ENCODE data around the gene ARHGAP20.

DNA sequence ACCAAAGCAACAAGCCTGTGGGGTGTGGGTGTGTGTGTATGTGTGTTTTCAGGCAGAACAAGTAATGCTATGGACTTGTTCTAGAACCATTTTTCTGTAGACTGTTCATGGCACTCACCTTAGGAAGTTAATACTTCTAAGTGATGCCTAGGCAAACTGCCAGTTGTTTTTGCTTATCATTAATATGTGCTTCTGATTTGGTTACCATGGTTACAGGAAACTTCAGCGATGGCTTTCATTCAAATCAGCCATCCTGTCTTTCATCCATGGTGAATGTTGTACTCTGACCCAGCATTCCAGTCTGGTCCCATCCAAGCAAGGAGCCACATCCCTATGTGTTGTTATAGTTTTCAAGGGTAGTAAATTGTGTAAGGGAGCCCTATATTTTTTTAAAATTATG is 49.8 kb upstream of the ARHGAP20 start:
- TF ChIP-seq, protein P1, sequence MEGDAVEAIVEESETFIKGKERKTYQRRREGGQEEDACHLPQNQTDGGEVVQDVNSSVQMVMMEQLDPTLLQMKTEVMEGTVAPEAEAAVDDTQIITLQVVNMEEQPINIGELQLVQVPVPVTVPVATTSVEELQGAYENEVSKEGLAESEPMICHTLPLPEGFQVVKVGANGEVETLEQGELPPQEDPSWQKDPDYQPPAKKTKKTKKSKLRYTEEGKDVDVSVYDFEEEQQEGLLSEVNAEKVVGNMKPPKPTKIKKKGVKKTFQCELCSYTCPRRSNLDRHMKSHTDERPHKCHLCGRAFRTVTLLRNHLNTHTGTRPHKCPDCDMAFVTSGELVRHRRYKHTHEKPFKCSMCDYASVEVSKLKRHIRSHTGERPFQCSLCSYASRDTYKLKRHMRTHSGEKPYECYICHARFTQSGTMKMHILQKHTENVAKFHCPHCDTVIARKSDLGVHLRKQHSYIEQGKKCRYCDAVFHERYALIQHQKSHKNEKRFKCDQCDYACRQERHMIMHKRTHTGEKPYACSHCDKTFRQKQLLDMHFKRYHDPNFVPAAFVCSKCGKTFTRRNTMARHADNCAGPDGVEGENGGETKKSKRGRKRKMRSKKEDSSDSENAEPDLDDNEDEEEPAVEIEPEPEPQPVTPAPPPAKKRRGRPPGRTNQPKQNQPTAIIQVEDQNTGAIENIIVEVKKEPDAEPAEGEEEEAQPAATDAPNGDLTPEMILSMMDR (IDR thresholded peaks at IDR 0.05) = no peak
- TF ChIP-seq POLR2AphosphoS5 (IDR thresholded peaks at IDR 0.05) = no peak
- TF ChIP-seq POLR2A (IDR thresholded peaks at IDR 0.05) = no peak

Data from prostate gland (tissue), 2 donors.